SK-N-MC (cell line): ENCODE data around the gene KPNB1.

Experiments
- DNase-seq: peaks from one replicate; pipeline ENCODE4 v3.0.0-alpha.2; 2011; ENCODE audit warnings: low read depth, low spot score
- H3K27ac ChIP-seq: fragments of 200-600 bp; sonication (generic); 2 replicates; pipeline ENCODE4 v1.5.1; 2016; ENCODE audit warnings: mixed run types
- H3K36me3 ChIP-seq: fragments of 200-600 bp; sonication (generic); 2 replicates; pipeline ENCODE4 v1.6.1; 2017; ENCODE audit warnings: antibody characterized with exemption, low read length, mixed read lengths; ENCODE audit not compliant: insufficient read depth
- H3K4me3 ChIP-seq: fragments of 200-600 bp; sonication (generic); 2 replicates; pipeline ENCODE4 v1.5.1; 2016
- H3K9ac ChIP-seq: fragments of 200-600 bp; sonication (generic); 2 replicates; pipeline ENCODE4 v1.8.0; 2017; ENCODE audit warnings: mixed run types, mixed read lengths; ENCODE audit not compliant: insufficient read length
- H3K9me3 ChIP-seq: fragments of 200-600 bp; sonication (generic); 2 replicates; pipeline ENCODE4 v1.6.1; 2017; ENCODE audit warnings: low read depth, mild to moderate bottlenecking, antibody characterized with exemption, low read length, moderate library complexity, mixed read lengths
- EZH2 ChIP-seq: fragments of 200-600 bp; sonication (generic); IDR thresholded peaks from one replicate; pipeline ENCODE4 v1.6.1; 2017; ENCODE audit warnings: antibody characterized with exemption
- FOXP2 ChIP-seq: optimal IDR thresholded peaks from 2 replicates; pipeline ENCODE3; 2011; ENCODE audit warnings: mild to moderate bottlenecking, moderate library complexity; ENCODE audit not compliant: insufficient read depth; ENCODE audit errors: extremely low read length, control extremely low read depth
- POLR2AphosphoS5 ChIP-seq: IDR thresholded peaks from 2 replicates; pipeline ENCODE4 v1.6.1; 2012; ENCODE audit warnings: mild to moderate bottlenecking, low read depth, low read length, borderline replicate concordance

KPNB1 gene

DNA sequence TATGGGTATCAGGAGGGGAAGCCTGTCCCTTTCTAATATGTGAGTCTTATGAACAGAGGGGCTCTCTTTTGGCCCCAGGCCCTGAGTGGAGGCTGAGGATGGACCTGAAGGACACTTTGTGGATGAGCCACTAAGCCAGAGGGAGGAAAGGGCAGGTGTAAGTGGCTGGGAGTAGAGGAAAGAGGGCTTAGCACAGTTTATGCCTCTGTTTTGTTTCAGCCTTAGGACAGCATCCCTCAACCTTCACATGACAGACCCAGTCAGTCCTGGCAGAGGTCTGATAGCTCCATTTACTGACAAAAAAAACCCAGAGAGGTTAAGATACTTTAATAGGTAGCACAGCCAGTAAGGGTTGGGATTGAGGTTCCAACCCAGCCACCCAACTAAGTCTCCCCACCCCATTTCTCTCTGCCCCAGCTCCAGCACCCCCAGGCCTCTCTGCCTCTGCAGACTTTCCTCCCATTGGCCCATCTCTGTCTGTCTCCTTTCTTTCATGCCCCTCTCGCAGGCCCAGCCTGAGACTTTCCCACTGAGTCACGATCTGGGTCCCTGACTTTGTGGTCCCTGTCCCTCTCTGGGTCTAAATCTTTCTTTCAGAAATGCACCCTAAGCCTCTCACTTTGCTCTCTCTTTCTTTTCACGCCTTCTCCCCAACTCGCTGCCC lies 78.6 kb downstream of the KPNB1 start:
- H3K9ac ChIP-seq = no peak overlapping the region
- TF ChIP-seq POLR2AphosphoS5 = no peak
- no peak for TF ChIP-seq EZH2
- no peak for TF ChIP-seq FOXP2
- no peak overlapping the region for H3K4me3 ChIP-seq
- H3K27ac ChIP-seq = no peak overlapping the region
- DNase-seq = no peak
- H3K9me3 ChIP-seq = no peaks in the 10 kb centered on the region
- H3K36me3 ChIP-seq = no peaks in the 10 kb centered on the region

DNA sequence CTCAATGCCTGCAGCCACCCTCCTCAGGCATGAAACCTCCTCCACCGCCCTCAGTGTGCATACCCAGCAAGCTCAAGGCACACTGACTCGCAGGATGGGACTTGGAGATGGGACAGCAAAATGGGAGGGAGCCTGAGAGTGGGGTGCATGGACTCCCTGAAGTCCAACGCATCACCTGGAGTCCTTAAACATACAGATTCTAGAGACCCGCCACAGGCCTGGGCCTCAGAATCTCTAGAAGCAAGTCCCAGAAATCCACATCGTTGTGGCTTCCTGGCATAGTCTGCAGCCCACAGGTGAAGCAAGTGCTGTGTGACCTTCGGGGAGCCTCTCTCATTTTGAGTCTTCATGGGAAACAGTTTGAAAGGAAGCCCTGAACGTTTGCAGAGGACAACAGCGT lies 79.8 kb downstream of the KPNB1 start:
- no peak overlapping the region for H3K9ac ChIP-seq
- no peak for DNase-seq

DNA sequence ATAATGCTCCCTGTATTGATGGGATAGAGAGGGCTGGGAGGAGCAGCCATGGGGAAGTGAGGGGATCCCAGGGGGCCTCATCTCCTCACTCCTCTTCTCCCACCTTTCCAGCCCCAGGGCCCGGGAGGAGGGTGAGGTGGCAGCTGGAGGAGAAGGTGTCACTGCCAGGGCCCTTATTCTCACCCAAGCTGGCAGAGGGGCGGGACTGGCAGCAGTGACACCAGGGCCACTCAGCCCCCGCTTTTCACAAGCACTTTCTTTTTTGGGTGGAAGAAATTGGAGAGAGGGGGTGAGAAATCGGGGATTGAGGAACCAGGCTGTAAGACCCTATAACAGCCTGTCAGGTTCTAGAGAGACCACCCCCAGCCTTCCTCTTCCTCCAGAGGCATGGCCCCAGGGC lies 81.0 kb downstream of the KPNB1 start:
- H3K9ac ChIP-seq = no peak overlapping the region
- H3K27ac ChIP-seq = no peak overlapping the region
- H3K9me3 ChIP-seq = no peaks in the 10 kb centered on the region
- no peak overlapping the region for H3K4me3 ChIP-seq
- no peak for DNase-seq
- H3K36me3 ChIP-seq = no peaks in the 10 kb centered on the region
- no peak for TF ChIP-seq POLR2AphosphoS5
- no peak for TF ChIP-seq EZH2
- TF ChIP-seq FOXP2 = no peak

More for the DNA sequence above, 79.8 kb downstream of the KPNB1 start:
- Histone ChIP-seq H3K27ac (no peak overlapping the region), H3K36me3 (no peaks in the 10 kb centered on the region), H3K4me3 (no peak overlapping the region), H3K9me3 (no peaks in the 10 kb centered on the region)
- TF ChIP-seq POLR2AphosphoS5 (no peak), EZH2 (no peak), FOXP2 (no peak)

GRCh38 chr17:47731396-47731795 lies 81.7 kb downstream of the KPNB1 start:
- TF ChIP-seq FOXP2 (no peak), POLR2AphosphoS5 (no peak), EZH2 (no peak)
- H3K27ac ChIP-seq = no peak overlapping the region
- DNase-seq = no peak
- no peak overlapping the region for H3K4me3 ChIP-seq
- no peak overlapping the region for H3K9ac ChIP-seq
- no peaks in the 10 kb centered on the region for H3K9me3 ChIP-seq
- H3K36me3 ChIP-seq = no peaks in the 10 kb centered on the region

DNA sequence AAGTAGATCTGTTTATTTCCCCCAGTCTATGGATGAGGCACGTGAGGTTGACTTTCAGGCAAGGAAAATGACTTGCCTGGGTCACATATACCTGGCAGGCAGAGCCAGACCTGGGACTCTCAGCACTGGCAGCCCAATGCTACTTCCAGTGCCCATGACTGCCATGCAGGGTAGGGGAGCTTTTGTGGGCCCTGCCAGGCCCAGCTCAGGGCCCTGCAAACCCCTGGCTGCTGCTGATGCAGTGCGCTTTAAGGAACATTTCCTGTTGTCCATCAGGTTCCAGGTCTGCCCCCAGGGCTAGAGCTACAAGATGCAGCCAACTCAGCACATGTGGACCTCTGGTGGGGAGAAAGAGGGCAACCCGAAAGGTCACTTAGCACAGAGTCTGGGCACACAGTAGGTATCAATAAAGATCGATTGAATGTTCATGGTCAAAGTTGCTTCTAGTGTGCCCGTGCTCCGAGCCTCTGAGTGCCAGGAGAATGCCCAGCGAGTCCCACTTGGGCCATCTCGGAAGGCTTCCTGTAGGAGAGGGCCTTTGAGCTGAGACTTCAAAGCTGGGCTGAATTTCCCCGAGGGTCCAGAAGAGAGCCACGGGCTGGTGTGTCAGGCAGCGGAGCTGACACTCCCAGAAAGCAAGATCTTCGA lies 82.8 kb downstream of the KPNB1 start:
- Histone ChIP-seq H3K27ac (no peak overlapping the region), H3K9me3 (no peaks in the 10 kb centered on the region), H3K36me3 (no peaks in the 10 kb centered on the region), H3K4me3 (no peak overlapping the region), H3K9ac (no peak overlapping the region)
- no peak for TF ChIP-seq FOXP2
- no peak for TF ChIP-seq POLR2AphosphoS5
- no peak for DNase-seq

DNA sequence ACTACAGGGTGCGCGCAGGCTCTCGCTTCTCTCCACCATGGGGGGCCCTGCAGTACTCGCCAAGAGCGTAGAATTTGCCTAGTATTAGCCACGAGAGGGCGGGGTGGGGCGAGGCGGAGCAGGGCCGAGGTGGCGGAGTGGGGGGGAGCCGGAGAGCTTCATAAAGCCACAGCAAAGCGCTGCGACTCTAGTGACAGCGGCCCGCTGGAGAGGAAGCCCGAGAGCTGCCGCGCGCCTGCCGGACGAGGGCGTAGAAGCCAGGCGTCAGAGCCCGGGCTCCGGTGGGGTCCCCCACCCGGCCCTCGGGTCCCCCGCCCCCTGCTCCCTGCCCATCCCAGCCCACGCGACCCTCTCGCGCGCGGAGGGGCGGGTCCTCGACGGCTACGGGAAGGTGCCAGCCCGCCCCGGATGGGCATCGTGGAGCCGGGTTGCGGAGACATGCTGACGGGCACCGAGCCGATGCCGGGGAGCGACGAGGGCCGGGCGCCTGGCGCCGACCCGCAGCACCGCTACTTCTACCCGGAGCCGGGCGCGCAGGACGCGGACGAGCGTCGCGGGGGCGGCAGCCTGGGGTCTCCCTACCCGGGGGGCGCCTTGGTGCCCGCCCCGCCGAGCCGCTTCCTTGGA lies 83.4 kb downstream of the KPNB1 start, which contains the start of gene TBX21:
TBX21 (plus strand) TSS at position 190 of the 627 bp plus-strand sequence; CDS start at position 409, 219 bp downstream.
- TF ChIP-seq FOXP2 (no peak), EZH2 (peak; percentile 77)
- Histone ChIP-seq H3K4me3 (peak within 1 kb of the TSS; percentile 51; the same call in 1 of the 2 replicates), H3K9me3 (no peaks in the 10 kb centered on the region), H3K27ac (no peak within 1 kb of the TSS), H3K36me3 (no peaks in the 10 kb centered on the region), H3K9ac (no peak within 1 kb of the TSS)
- no peak for DNase-seq

- DNase-seq = no peak
- no peaks in the 10 kb centered on the region for H3K9me3 ChIP-seq
- TF ChIP-seq EZH2 = no peak
- no peak for TF ChIP-seq POLR2AphosphoS5
- no peak for TF ChIP-seq FOXP2
- no peaks in the 10 kb centered on the region for H3K36me3 ChIP-seq
- no peak overlapping the region for H3K9ac ChIP-seq
- no peak overlapping the region for H3K27ac ChIP-seq
- peak overlapping the region; percentile 51; the same call in 1 of the 2 replicates for H3K4me3 ChIP-seq
Observed at GRCh38 chr17:47733674-47734410, 84.1 kb downstream of the KPNB1 start.

DNA sequence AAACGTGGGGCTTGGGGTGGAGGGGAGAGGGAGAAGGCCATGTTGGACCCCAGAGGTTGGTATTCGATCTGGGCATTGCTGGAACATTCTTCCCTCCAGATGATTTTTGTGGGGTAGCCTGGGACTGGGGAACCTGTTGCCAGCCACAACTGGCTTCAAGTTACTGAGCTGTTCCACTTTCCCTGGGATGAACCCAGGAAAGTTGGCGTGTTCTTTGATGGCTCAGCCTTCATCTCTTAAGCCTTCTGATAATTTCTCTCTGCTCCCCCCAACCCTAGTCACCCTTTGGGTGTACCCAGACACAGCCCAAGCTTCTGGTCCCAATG lies 85.4 kb downstream of the KPNB1 start:
- H3K27ac ChIP-seq = no peak overlapping the region
- H3K9me3 ChIP-seq = no peaks in the 10 kb centered on the region
- TF ChIP-seq EZH2 (no peak), POLR2AphosphoS5 (no peak), FOXP2 (no peak)
- no peak overlapping the region for H3K9ac ChIP-seq
- H3K4me3 ChIP-seq = no peak overlapping the region
- no peak for DNase-seq
- H3K36me3 ChIP-seq = no peaks in the 10 kb centered on the region
